ENCODE measurements around the gene PNMT. TPM values are rescaled to one million over a fixed set of nuclear protein-coding genes. Genes with fewer than 3 reads are reported as not detected.

Gene PNMT
- total and polyA plus RNA-seq, 2 of the 8 experiments (the other 6 are each of a cell fraction or from before 2014, with no cell fraction given) = 5.6 to 10.9 TPM

DNA sequence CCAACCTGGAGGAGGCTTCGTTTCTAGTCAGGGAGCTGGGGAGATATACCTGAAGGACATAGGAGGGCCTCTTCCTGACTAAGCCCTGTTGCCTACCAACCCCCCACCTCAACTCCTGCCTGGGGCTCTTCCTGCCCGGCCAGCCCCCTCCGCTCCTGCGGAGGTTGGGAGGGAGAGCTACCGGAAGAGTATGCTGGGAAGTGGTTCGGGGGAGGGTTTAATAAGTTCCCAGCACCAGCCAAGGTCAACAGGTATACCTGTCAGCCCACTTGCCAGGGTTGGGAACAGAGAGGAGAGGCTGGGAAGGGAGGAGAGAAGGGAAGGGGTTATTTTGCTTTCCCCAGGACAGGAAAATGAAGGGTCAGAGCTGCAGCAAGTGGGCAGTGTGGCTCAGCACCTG lies 36.9 kb upstream of the PNMT start (continued):
- TF ChIP-seq NRF1 (IDR thresholded peaks at IDR 0.05; ENCODE audit: low read depth, low read length) = no peak
- no peak for TF ChIP-seq KDM4A (IDR thresholded peaks at IDR 0.05; ENCODE audit: low read depth, low read length, severe bottlenecking)
- peak; percentile 11 for TF ChIP-seq ASH2L (IDR thresholded peaks at IDR 0.05; ENCODE audit: low read length)
- TF ChIP-seq YY1 (IDR thresholded peaks at IDR 0.05; ENCODE audit: low read depth, low read length) = no peak
- TF ChIP-seq KDM5A (IDR thresholded peaks at IDR 0.05; ENCODE audit: low read length) = no peak
- TF ChIP-seq CREB1 (IDR thresholded peaks at IDR 0.05) = no peak
- TF ChIP-seq TAF1 (IDR thresholded peaks at IDR 0.05; ENCODE audit: low read depth, low read length) = 0 out of 2 replicates have a peak, but pooled peaks have one; percentile 9
- no peak for TF ChIP-seq TEAD4 (IDR thresholded peaks at IDR 0.05; ENCODE audit: low read depth, low read length)
- TF ChIP-seq RBBP5 (IDR thresholded peaks at IDR 0.05; ENCODE audit: borderline replicate concordance, low read depth, low read length) = no peak
- TF ChIP-seq BACH1 (IDR thresholded peaks at IDR 0.05; ENCODE audit: low read length) = no peak
- TF ChIP-seq GABPA (IDR thresholded peaks at IDR 0.05; ENCODE audit: borderline replicate concordance, insufficient read depth, low read length) = peak; percentile 16; the same call in 1 of the 2 replicates
- TF ChIP-seq TCF12 (IDR thresholded peaks at IDR 0.05; ENCODE audit: low read depth, low read length) = no peak
- no peak for TF ChIP-seq SUZ12 (IDR thresholded peaks at IDR 0.05; ENCODE audit: low read length)
